Measurements from ENCODE around the gene LRRC51. TPM values are rescaled to one million over a fixed set of nuclear protein-coding genes. Genes with fewer than 3 reads are reported as not detected.

LRRC51 gene
- total and polyA plus RNA-seq, 2 of the 8 experiments (the other 6 are each of a cell fraction or from before 2014, with no cell fraction given): 7.7 to 7.9 TPM

- ChIA-PET CTCF (ENCODE audit: partially characterized antibody) (interaction anchor here (0.6 to 2.3 kb wide), 5 partner anchors 10 to 69 kb away, joined by 3 to 8 read pairs (median 3); no protein-coding TSS in a partner anchor), POLR2A (ENCODE audit: partially characterized antibody) (interaction anchor here (0.6 to 2.6 kb wide), 7 partner anchors 9 to 43 kb away, joined by 3 to 8 read pairs (median 4); partner anchors contain the start of gene ANAPC15)
- Histone ChIP-seq H3K56ac (replicated peaks; ENCODE audit: insufficient read length, low read depth, low read length) (no peak overlapping the region), H3K36me3 (ENCODE audit: control insufficient read depth in 2 of 4, insufficient read depth in 4 of 4, low read length in 3 of 4) (peaks cover 0 to 19% (median 5%) of the 10 kb centered on the region in 4 experiments; a peak in 4 of 8 replicates), H3K18ac (ENCODE audit: extremely low read depth, low read length) (no peak overlapping the region), H4K5ac (ENCODE audit: insufficient read length, low read depth, low read length) (no peak overlapping the region), H3K23ac (ENCODE audit: insufficient read length) (no peak overlapping the region), H3K4ac (replicated peaks; ENCODE audit: insufficient read length, low read depth, low read length) (no peak overlapping the region), H3K14ac (ENCODE audit: insufficient read length) (no peak overlapping the region), H4K20me1 (replicated peaks in 1 of 2; ENCODE audit: control insufficient read depth in 1 of 2, insufficient read depth in 2 of 2, low read length in 2 of 2) (peaks cover 3 to 14% of the 10 kb centered on the region in 2 experiments), H3K79me1 (ENCODE audit: low read depth, low read length) (peaks cover 9% of the 10 kb centered on the region; the same call in 1 of the 2 replicates), H3K27me3 (replicated peaks in 1 of 4; ENCODE audit: control insufficient read depth in 3 of 4, extremely low read depth in 1 of 4, insufficient read depth in 3 of 4, low read length in 3 of 4) (no peaks in the 10 kb centered on the region), H3K79me2 (ENCODE audit: control insufficient read depth in 1 of 2, insufficient read depth in 2 of 2, low read length in 2 of 2) (peaks cover 9 to 85% of the 10 kb centered on the region in 2 experiments), H4K8ac (ENCODE audit: extremely low read depth, insufficient read depth, low read length) (no peak overlapping the region), H3K4me2 (ENCODE audit: insufficient read depth in 1 of 2, low read depth in 2 of 2, low read length in 2 of 2) (no peak overlapping the region), H2BK12ac (ENCODE audit: low read depth, low read length) (no peak overlapping the region), H3K4me3 (ENCODE audit: extremely low read depth in 1 of 4, insufficient read depth in 2 of 4, low read depth in 3 of 4, low read length in 4 of 4) (no peak overlapping the region), H2AFZ (ENCODE audit: low read length) (no peak overlapping the region), H2AK5ac (ENCODE audit: low read depth, low read length) (no peak overlapping the region), H3K4me1 (replicated peaks in 1 of 4; ENCODE audit: control insufficient read depth in 3 of 4, insufficient read depth in 4 of 4, low read length in 3 of 4) (peaks cover 0 to 6% (median 2%) of the 10 kb centered on the region in 4 experiments; a peak in 3 of 7 replicates), H2BK120ac (replicated peaks; ENCODE audit: low read depth, low read length) (no peak overlapping the region), H2BK5ac (ENCODE audit: low read depth, low read length) (no peak overlapping the region), H2BK20ac (ENCODE audit: low read length) (no peak overlapping the region), H2BK15ac (ENCODE audit: low read length) (no peak overlapping the region), H3K9ac (replicated peaks in 1 of 4; ENCODE audit: extremely low read depth in 1 of 4, low read depth in 3 of 4, low read length in 3 of 4) (no peak overlapping the region), H3K9me3 (ENCODE audit: insufficient read depth in 2 of 2, low read depth in 1 of 2, low read length in 1 of 2) (no peaks in the 10 kb centered on the region), H4K91ac (replicated peaks; ENCODE audit: insufficient read length, low read length) (no peak overlapping the region), H3K23me2 (ENCODE audit: low read depth, low read length) (no peaks in the 10 kb centered on the region), H3K27ac (ENCODE audit: low read depth, low read length) (peak overlapping the region; percentile 46)
- WGBS, 2 experiments (ENCODE audit: extremely low coverage in 1 of 2, insufficient coverage in 1 of 2, insufficient read length in 1 of 2, insufficient replicate concordance in 2 of 2, low coverage in 1 of 2, low lambda C conversion rate in 2 of 2, missing lambda C conversion rate in 1 of 2): 84% methylated on average over 2 of the region's 2 CpGs; no CpG with 5 or more reads in 1 of the 2 experiments
- no peak for FAIRE-seq
- TF ChIP-seq JUND (IDR thresholded peaks at IDR 0.05; ENCODE audit: low read length): no peak
- TF ChIP-seq ASH2L (IDR thresholded peaks at IDR 0.05; ENCODE audit: low read length): no peak
- TF ChIP-seq BRCA1 (IDR thresholded peaks at IDR 0.05; ENCODE audit: low read depth, low read length): no peak
- no peak for TF ChIP-seq KDM5A (IDR thresholded peaks at IDR 0.05; ENCODE audit: low read length)
- no peak for TF ChIP-seq HDAC6 (IDR thresholded peaks at IDR 0.05; ENCODE audit: low read depth, low read length)
- no peak for TF ChIP-seq POLR2AphosphoS5 (IDR thresholded peaks at IDR 0.05; ENCODE audit: low read depth, low read length)
- TF ChIP-seq SIRT6 (IDR thresholded peaks at IDR 0.05; ENCODE audit: low read length): no peak
- no peak for DNase-seq (ENCODE audit: low read depth in 1 of 2, low spot score in 2 of 2)
These were observed 10.8 kb upstream of the LRRC51 start for GRCh38 chr11:72069787-72070251.
